ENCODE data around the gene DNASE1. TPM values are rescaled to one million over a fixed set of nuclear protein-coding genes. Genes with fewer than 3 reads are reported as not detected.

Gene DNASE1
- total and polyA plus RNA-seq, 9 of the 15 experiments (the other 6 are each of a cell fraction or from before 2014, with no cell fraction given) = 0.53 to 10.1 (median 5.9) TPM

GRCh38 chr16:3677994-3678393 is 23.5 kb downstream of the DNASE1 start:
- Histone ChIP-seq H3K27me3 (ENCODE audit: control insufficient read depth in 2 of 2, insufficient read depth in 2 of 2, low read length in 2 of 2) (no peaks in the 10 kb centered on the region), H4K20me1 (replicated peaks; ENCODE audit: control insufficient read depth, insufficient read depth, low read length) (0 out of 2 replicates have a peak, but pooled peaks cover 2% of the 10 kb centered on the region), H3K79me2 (ENCODE audit: control insufficient read depth, insufficient read depth, low read length) (no peaks in the 10 kb centered on the region; the same call in 2 of the 3 replicates), H3K9me3 (replicated peaks; ENCODE audit: control insufficient read depth, insufficient read depth, low read depth, low read length) (no peaks in the 10 kb centered on the region), H3K27ac (ENCODE audit: extremely low read depth, low read depth, low read length) (no peak overlapping the region), H3K9ac (ENCODE audit: insufficient read depth in 1 of 2, low read depth in 2 of 2, low read length in 2 of 2) (no peak overlapping the region), H3K4me1 (replicated peaks in 1 of 2; ENCODE audit: control insufficient read depth in 2 of 2, insufficient read depth in 2 of 2, low read length in 2 of 2) (peaks cover 0 to 6% of the 10 kb centered on the region in 2 experiments; a peak in 1 of 5 replicates), H3K36me3 (ENCODE audit: control insufficient read depth, insufficient read depth, low read length) (peaks cover 98% of the 10 kb centered on the region; the same call in 2 of the 3 replicates), H3K4me2 (ENCODE audit: insufficient read depth, low read length) (no peak overlapping the region), H3K4me3 (no peak overlapping the region), H2AFZ (ENCODE audit: low read depth, low read length) (no peak overlapping the region), H3K9me1 (ENCODE audit: control insufficient read depth, insufficient read depth, low read length) (no peaks in the 10 kb centered on the region)
- TF ChIP-seq ZNF696 (CRISPR knock-in tag; conservative IDR thresholded peaks at IDR 0.05) (no peak), NUFIP1 (IDR thresholded peaks at IDR 0.05; ENCODE audit: partially characterized antibody) (no peak), ZBTB2 (IDR thresholded peaks at IDR 0.05) (no peak), HOXB6 (CRISPR knock-in tag; IDR thresholded peaks at IDR 0.05; ENCODE audit: borderline replicate concordance) (no peak), NR0B1 (IDR thresholded peaks at IDR 0.05; ENCODE audit: partially characterized antibody) (no peak), L3MBTL2 (IDR thresholded peaks at IDR 0.05) (no peak), HDAC1 (IDR thresholded peaks at IDR 0.05) (no peak), GATAD2A (IDR thresholded peaks at IDR 0.05) (no peak), TCF7 (IDR thresholded peaks at IDR 0.05; ENCODE audit: borderline replicate concordance) (no peak), SPI1 (IDR thresholded peaks at IDR 0.05; ENCODE audit: borderline replicate concordance, low read depth, low read length) (no peak), ZKSCAN8 (CRISPR knock-in tag; IDR thresholded peaks at IDR 0.05) (no peak)
- intact Hi-C loops (cut with micrococcal nuclease) (no loop called here), in situ Hi-C loops (cut with MboI) (no loop called here)
- ChIA-PET POLR2A (interaction anchor here (0.5 to 0.9 kb wide), 3 partner anchors 14 to 595 kb away, joined by 3 read pairs; partner anchors contain the start of gene TFAP4), CTCF (ENCODE audit: low intra/inter-chr PET ratio) (no interaction called here)
- WGBS (ENCODE audit: insufficient coverage, low coverage, missing lambda C conversion rate) = 96% methylated on average over 11 of the region's 11 CpGs
- DNase-seq (ENCODE audit: extremely low read depth in 1 of 4, low spot score in 3 of 4) (no peak), FAIRE-seq (no peak), ATAC-seq (no peak)
- TSS peak; percentile 33 for BruUV-seq (replicated peaks)
